GM13976 (cell line): ENCODE measurements around the gene XAB2.

Experiments used
- DNase-seq: peaks from one replicate; pipeline ENCODE4 v3.0.0; 2012; ENCODE audit warnings: low spot score
- in situ Hi-C: fragments of 300-500 bp; cut with MboI; formaldehyde crosslinking; loops from one replicate; pipeline ENCODE4 v1.12.0; 2022; ENCODE audit warnings: low sequenced_read_pairs, mixed read lengths, inconsistent platforms; ENCODE audit not compliant: unreplicated experiment
- TF ChIP-seq, protein P1 (sequence below): IDR thresholded peaks from 2 replicates; pipeline ENCODE4 v1.5.1; 2012; ENCODE audit warnings: borderline replicate concordance, mild to moderate bottlenecking; ENCODE audit not compliant: insufficient read depth; ENCODE audit errors: extremely low read depth, missing control alignments, control extremely low read depth

The XAB2 gene

DNA sequence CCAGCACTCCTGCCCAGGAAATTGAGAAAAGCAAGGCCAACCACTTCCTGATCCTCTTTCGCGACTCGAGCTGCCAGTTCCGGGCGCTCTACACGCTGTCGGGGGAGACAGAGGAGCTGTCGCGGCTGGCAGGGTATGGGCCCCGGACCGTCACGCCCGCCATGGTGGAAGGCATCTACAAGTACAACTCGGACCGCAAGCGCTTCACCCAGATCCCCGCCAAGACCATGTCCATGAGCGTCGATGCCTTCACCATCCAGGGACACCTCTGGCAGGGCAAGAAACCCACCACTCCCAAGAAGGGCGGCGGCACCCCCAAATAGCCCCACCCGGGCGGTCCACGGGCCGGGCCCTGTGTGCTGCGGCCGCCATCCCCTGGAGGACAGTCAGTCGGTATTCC lies 11.6 kb downstream of the XAB2 start:
- in situ Hi-C loops: no loop called here
- TF ChIP-seq, protein P1, sequence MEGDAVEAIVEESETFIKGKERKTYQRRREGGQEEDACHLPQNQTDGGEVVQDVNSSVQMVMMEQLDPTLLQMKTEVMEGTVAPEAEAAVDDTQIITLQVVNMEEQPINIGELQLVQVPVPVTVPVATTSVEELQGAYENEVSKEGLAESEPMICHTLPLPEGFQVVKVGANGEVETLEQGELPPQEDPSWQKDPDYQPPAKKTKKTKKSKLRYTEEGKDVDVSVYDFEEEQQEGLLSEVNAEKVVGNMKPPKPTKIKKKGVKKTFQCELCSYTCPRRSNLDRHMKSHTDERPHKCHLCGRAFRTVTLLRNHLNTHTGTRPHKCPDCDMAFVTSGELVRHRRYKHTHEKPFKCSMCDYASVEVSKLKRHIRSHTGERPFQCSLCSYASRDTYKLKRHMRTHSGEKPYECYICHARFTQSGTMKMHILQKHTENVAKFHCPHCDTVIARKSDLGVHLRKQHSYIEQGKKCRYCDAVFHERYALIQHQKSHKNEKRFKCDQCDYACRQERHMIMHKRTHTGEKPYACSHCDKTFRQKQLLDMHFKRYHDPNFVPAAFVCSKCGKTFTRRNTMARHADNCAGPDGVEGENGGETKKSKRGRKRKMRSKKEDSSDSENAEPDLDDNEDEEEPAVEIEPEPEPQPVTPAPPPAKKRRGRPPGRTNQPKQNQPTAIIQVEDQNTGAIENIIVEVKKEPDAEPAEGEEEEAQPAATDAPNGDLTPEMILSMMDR: no peak
- DNase-seq: no peak

DNA sequence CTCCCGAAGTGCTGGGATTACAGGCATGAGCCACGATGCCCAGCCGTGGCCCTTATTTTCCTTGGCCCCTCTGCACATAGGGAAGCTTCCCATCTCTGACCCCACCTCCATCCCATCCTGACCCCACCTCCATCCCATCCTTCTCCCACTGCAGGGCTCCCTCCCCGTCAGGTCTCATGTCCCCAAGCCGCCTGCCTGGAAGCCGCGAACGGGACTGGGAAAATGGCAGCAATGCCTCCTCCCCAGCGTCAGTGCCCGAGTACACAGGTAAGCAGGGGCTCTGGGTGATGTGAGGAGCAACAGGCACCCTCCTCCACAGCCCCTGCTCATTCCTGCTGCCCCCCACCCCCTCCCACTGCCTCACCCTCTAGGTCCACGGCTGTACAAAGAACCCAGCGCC lies 12.2 kb downstream of the XAB2 start:
- TF ChIP-seq, protein P1: no peak
- no peak for DNase-seq

DNA sequence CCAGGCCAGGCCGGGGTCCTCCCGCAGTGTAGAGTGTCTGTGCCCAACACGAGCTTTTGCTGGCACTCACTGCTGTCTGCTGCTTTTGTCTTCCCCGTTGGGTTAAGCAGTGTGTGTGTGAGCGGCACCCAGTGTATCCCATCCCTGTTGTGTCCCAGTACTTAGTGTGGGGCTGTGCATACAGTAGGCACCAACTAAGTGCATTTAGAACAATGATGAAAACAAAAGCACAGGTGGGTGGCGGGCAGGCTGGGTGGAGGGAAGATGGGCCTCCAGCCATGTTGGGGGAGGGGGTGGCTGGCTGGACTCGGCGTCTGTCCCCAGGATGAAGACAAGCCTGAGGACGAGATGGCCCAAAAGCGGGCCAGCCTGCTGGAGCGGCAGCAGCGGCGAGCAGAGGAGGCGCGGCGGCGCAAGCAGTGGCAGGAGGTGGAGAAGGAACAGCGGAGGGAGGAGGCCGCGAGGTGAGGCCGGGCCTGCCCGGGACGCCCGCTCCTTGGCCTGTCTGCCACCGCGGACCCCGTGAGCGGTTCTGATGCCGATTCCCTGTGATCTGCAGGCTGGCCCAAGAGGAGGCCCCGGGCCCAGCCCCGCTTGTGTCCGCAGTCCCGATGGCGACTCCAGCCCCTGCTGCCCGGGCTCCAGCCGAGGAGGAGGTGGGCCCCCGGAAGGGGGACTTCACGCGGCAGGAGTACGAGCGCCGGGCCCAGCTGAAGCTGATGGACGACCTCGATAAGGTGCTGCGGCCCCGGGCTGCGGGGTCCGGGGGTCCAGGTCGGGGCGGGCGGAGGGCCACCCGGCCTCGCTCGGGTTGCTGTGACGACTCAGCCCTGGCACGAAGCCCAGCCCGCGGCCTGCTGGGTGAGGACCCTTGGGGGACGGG lies 14.2 kb downstream of the XAB2 start:
- TF ChIP-seq, protein P1: no peak
- in situ Hi-C loops: no loop called here
- no peak for DNase-seq

More for the DNA sequence above, 12.2 kb downstream of the XAB2 start:
- in situ Hi-C loops: no loop called here

DNA sequence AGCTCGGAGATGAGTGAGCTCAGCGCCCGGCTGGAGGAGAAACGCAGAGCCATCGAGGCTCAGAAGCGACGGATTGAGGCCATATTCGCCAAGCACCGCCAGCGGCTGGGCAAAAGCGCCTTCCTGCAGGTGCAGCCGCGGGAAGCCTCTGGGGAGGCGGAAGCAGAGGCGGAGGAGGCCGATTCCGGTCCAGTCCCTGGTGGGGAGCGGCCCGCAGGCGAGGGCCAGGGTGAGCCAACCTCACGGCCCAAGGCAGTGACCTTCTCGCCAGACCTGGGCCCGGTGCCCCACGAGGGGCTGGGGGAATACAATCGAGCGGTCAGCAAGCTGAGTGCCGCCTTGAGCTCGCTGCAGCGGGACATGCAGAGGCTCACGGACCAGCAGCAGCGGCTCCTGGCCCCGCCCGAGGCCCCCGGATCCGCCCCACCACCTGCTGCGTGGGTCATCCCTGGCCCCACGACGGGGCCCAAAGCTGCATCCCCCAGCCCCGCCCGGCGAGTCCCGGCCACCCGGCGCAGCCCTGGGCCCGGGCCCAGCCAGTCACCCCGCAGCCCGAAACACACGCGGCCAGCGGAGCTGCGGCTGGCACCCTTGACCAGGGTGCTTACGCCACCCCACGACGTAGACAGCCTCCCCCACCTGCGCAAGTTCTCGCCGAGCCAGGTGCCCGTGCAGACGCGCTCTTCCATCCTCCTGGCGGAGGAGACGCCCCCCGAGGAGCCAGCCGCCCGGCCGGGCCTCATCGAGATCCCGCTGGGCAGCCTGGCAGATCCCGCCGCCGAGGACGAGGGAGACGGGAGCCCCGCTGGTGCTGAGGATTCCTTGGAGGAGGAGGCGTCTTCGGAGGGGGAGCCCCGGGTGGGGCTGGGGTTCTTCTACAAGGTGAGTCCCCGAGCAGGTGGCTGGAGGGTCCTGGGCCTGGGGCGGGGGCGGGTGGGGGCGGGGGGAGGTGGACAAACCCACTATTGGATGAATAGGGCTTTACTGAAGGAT lies 16.8 kb downstream of the XAB2 start:
- TF ChIP-seq, protein P1: no peak
- in situ Hi-C loops: no loop called here
- DNase-seq: no peak

DNA sequence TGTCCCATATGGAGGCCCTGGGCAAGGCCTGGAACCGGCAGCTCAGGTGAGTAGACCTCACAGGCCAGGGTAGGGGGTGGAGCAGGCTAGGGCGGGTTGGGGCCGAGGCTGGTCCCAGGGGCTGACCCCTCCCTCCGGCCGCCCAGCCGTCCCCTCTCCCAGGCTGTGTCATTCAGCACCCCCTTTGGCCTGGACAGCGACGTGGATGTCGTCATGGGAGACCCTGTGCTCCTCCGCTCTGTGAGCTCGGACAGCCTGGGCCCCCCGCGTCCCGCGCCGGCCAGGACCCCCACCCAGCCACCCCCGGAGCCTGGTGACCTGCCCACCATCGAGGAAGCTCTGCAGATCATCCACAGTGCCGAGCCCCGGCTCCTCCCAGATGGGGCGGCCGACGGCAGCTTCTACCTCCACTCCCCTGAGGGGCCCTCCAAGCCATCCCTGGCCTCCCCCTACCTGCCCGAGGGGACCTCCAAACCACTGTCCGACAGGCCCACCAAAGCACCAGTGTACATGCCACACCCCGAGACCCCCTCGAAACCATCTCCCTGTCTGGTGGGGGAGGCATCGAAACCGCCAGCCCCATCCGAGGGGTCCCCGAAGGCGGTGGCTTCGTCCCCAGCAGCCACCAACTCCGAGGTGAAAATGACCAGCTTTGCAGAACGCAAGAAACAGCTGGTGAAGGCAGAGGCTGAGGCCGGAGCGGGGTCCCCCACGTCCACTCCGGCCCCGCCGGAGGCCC lies 17.6 kb downstream of the XAB2 start:
- no peak for DNase-seq
- in situ Hi-C loops: no loop called here
- TF ChIP-seq, protein P1: no peak
